ENCODE measurements around the gene JTB.

JTB gene

DNA sequence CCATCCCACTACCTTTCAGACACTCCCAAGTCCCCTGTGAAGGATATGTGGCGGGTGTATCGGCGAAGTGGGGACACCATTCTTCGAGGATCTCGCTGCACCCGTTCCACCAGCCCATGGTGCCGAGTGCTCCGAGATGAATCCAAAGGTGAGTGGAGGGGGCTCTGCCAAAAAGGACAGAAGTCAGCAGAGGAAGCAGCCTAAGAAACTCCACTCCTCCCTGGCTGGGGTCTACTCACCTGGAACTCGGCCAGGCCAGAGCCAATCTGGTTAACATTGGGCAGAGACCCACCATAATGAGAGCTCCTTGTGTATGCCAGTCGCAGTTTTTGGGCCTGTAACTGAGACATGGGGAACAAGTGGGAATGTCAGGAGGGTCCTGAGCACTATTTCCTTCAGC, 22.6 kb downstream of the JTB start:
- Histone ChIP-seq H4K8ac (ENCODE audit: low read length) (no peak overlapping the region), H3K79me1 (replicated peaks; ENCODE audit: low read length, poor library complexity, severe bottlenecking) (peaks cover 31% of the 10 kb centered on the region), H3K14ac (ENCODE audit: low read length in 2 of 2) (no peak overlapping the region), H2AK5ac (ENCODE audit: low read length, severe bottlenecking) (no peak overlapping the region), H3K4ac (ENCODE audit: low read depth in 1 of 2, low read length in 2 of 2) (no peak overlapping the region), H2BK12ac (ENCODE audit: low read length in 2 of 2) (no peak overlapping the region), H3K23ac (ENCODE audit: low read length in 2 of 2) (no peak overlapping the region), H2BK120ac (ENCODE audit: low read depth, low read length) (no peak overlapping the region), H3K27me3 (ENCODE audit: control insufficient read depth in 1 of 2, insufficient read depth in 1 of 2, low read length in 2 of 2) (no peaks in the 10 kb centered on the region), H3K4me3 (ENCODE audit: insufficient read depth in 1 of 2, low read depth in 1 of 2, low read length in 2 of 2) (no peak overlapping the region), H3K18ac (ENCODE audit: low read depth in 1 of 2, low read length in 2 of 2) (no peak overlapping the region), H3K36me3 (ENCODE audit: control insufficient read depth in 1 of 2, insufficient read depth in 2 of 2, low read depth in 1 of 2, low read length in 2 of 2) (peaks cover 45 to 53% of the 10 kb centered on the region in 2 experiments), H3K9me3 (ENCODE audit: control insufficient read depth, low read length) (no peaks in the 10 kb centered on the region), H3K4me1 (ENCODE audit: control insufficient read depth, insufficient read depth, low read depth, low read length) (peaks cover 15% of the 10 kb centered on the region), H2AFZ (ENCODE audit: low read depth, low read length) (no peak overlapping the region), H3K4me2 (ENCODE audit: low read length, poor library complexity, severe bottlenecking) (no peak overlapping the region), H3K27ac (ENCODE audit: low read length, poor library complexity, severe bottlenecking) (no peak overlapping the region), H2BK5ac (ENCODE audit: low read depth, low read length, poor library complexity, severe bottlenecking) (no peak overlapping the region), H2BK15ac (ENCODE audit: low read depth, poor library complexity, severe bottlenecking) (no peak overlapping the region), H4K91ac (ENCODE audit: low read length) (no peak overlapping the region), H3K9ac (ENCODE audit: low read length) (no peak overlapping the region)
- no peak for DNase-seq
- 98% methylated on average over 10 of the region's 10 CpGs for WGBS

GRCh38 chr1:153953859-153954365, 23.6 kb downstream of the JTB start:
- Histone ChIP-seq H4K91ac (ENCODE audit: low read length) (no peak overlapping the region), H3K27me3 (ENCODE audit: control insufficient read depth in 1 of 2, insufficient read depth in 1 of 2, low read length in 2 of 2) (no peaks in the 10 kb centered on the region), H2BK15ac (ENCODE audit: low read depth, poor library complexity, severe bottlenecking) (no peak overlapping the region), H4K8ac (ENCODE audit: low read length) (no peak overlapping the region), H3K36me3 (ENCODE audit: control insufficient read depth in 1 of 2, insufficient read depth in 2 of 2, low read depth in 1 of 2, low read length in 2 of 2) (peaks cover 44 to 54% of the 10 kb centered on the region in 2 experiments), H3K4me2 (ENCODE audit: low read length, poor library complexity, severe bottlenecking) (no peak overlapping the region), H3K4ac (ENCODE audit: low read depth in 1 of 2, low read length in 2 of 2) (no peak overlapping the region), H3K4me1 (ENCODE audit: control insufficient read depth, insufficient read depth, low read depth, low read length) (peaks cover 15% of the 10 kb centered on the region), H3K9me3 (ENCODE audit: control insufficient read depth, low read length) (no peaks in the 10 kb centered on the region), H3K14ac (ENCODE audit: low read length in 2 of 2) (no peak overlapping the region), H3K9ac (ENCODE audit: low read length) (no peak overlapping the region), H3K79me1 (replicated peaks; ENCODE audit: low read length, poor library complexity, severe bottlenecking) (peaks cover 30% of the 10 kb centered on the region), H2AFZ (ENCODE audit: low read depth, low read length) (no peak overlapping the region), H3K4me3 (ENCODE audit: insufficient read depth in 1 of 2, low read depth in 1 of 2, low read length in 2 of 2) (no peak overlapping the region), H3K23ac (ENCODE audit: low read length in 2 of 2) (no peak overlapping the region), H2AK5ac (ENCODE audit: low read length, severe bottlenecking) (no peak overlapping the region), H3K18ac (ENCODE audit: low read depth in 1 of 2, low read length in 2 of 2) (no peak overlapping the region), H2BK120ac (ENCODE audit: low read depth, low read length) (no peak overlapping the region), H3K27ac (ENCODE audit: low read length, poor library complexity, severe bottlenecking) (no peak overlapping the region), H2BK12ac (ENCODE audit: low read length in 2 of 2) (no peak overlapping the region), H2BK5ac (ENCODE audit: low read depth, low read length, poor library complexity, severe bottlenecking) (no peak overlapping the region)
- 100% methylated on average over 4 of the region's 4 CpGs for WGBS
- DNase-seq: no peak

DNA sequence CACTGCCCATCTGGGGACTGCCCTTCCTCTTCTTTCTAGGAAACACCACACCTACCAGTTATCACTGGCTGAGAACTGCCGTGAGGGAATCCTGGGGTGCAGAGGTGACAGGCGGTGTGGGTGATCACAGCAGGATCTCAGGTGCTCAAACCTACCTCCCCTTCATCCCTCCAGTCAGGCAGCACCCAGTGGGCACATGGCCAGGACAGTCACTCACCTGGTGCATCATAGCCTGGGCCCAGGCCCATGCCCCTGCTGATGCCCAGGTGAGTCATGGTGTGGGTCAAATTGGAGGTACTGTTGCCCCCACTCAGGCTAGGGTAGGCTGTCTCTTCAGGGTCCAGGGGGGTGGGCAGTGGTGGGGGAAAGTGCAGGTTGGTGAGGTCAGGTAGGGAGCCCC, 25.7 kb downstream of the JTB start:
- H4K8ac ChIP-seq (ENCODE audit: low read length): no peak overlapping the region
- no peak overlapping the region for H3K4me2 ChIP-seq (ENCODE audit: low read length, poor library complexity, severe bottlenecking)
- 100% methylated on average over 2 of the region's 2 CpGs for WGBS
- no peak overlapping the region for H3K27ac ChIP-seq (ENCODE audit: low read length, poor library complexity, severe bottlenecking)
- H4K91ac ChIP-seq (ENCODE audit: low read length): no peak overlapping the region
- H3K9ac ChIP-seq (ENCODE audit: low read length): no peak overlapping the region
- H3K4ac ChIP-seq (ENCODE audit: low read depth in 1 of 2, low read length in 2 of 2): no peak overlapping the region
- H3K27me3 ChIP-seq (ENCODE audit: control insufficient read depth in 1 of 2, insufficient read depth in 1 of 2, low read length in 2 of 2): no peaks in the 10 kb centered on the region
- H2BK120ac ChIP-seq (ENCODE audit: low read depth, low read length): no peak overlapping the region
- peaks cover 13% of the 10 kb centered on the region for H3K4me1 ChIP-seq (ENCODE audit: control insufficient read depth, insufficient read depth, low read depth, low read length)
- no peak overlapping the region for H3K14ac ChIP-seq (ENCODE audit: low read length in 2 of 2)
- no peaks in the 10 kb centered on the region for H3K9me3 ChIP-seq (ENCODE audit: control insufficient read depth, low read length)
- H3K18ac ChIP-seq (ENCODE audit: low read depth in 1 of 2, low read length in 2 of 2): no peak overlapping the region
- H3K4me3 ChIP-seq (ENCODE audit: insufficient read depth in 1 of 2, low read depth in 1 of 2, low read length in 2 of 2): no peak overlapping the region
- H2AK5ac ChIP-seq (ENCODE audit: low read length, severe bottlenecking): no peak overlapping the region
- no peak overlapping the region for H2BK5ac ChIP-seq (ENCODE audit: low read depth, low read length, poor library complexity, severe bottlenecking)
- H2BK15ac ChIP-seq (ENCODE audit: low read depth, poor library complexity, severe bottlenecking): no peak overlapping the region
- H3K79me1 ChIP-seq (replicated peaks; ENCODE audit: low read length, poor library complexity, severe bottlenecking): peaks cover 34% of the 10 kb centered on the region
- no peak overlapping the region for H2BK12ac ChIP-seq (ENCODE audit: low read length in 2 of 2)
- no peak overlapping the region for H2AFZ ChIP-seq (ENCODE audit: low read depth, low read length)
- H3K23ac ChIP-seq (ENCODE audit: low read length in 2 of 2): no peak overlapping the region
- H3K36me3 ChIP-seq (ENCODE audit: control insufficient read depth in 1 of 2, insufficient read depth in 2 of 2, low read depth in 1 of 2, low read length in 2 of 2): peaks cover 64 to 72% of the 10 kb centered on the region in 2 experiments
- no peak for DNase-seq

DNA sequence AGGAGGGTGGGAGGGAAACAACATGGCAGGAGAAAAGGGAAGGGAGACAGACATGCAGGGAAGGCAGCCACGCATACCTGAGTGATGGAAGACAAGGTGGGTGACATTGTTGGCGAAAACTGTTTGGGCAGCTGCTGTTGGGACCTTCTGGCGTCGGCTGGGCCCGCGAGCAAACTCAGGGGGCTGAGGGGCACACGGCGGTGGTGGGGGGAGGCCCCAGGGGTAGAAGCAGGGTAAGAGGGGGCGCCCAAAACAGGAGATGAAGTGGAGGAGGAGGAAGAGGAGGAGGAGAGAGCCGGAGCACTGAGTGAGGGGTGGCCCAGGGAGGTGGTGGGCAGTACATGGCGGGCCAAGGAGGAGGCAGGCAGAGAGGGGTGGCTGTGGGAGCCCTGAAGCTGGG, 26.3 kb downstream of the JTB start:
- H2BK12ac ChIP-seq (ENCODE audit: low read length in 2 of 2): no peak overlapping the region

More for the DNA sequence above, 26.3 kb downstream of the JTB start:
- H3K4me1 ChIP-seq (ENCODE audit: control insufficient read depth, insufficient read depth, low read depth, low read length): peaks cover 9% of the 10 kb centered on the region
- no peak overlapping the region for H3K18ac ChIP-seq (ENCODE audit: low read depth in 1 of 2, low read length in 2 of 2)
- no peak overlapping the region for H3K27ac ChIP-seq (ENCODE audit: low read length, poor library complexity, severe bottlenecking)
- peaks cover 34% of the 10 kb centered on the region for H3K79me1 ChIP-seq (replicated peaks; ENCODE audit: low read length, poor library complexity, severe bottlenecking)
- H2BK5ac ChIP-seq (ENCODE audit: low read depth, low read length, poor library complexity, severe bottlenecking): no peak overlapping the region
- no peaks in the 10 kb centered on the region for H3K9me3 ChIP-seq (ENCODE audit: control insufficient read depth, low read length)
- no peak overlapping the region for H2BK15ac ChIP-seq (ENCODE audit: low read depth, poor library complexity, severe bottlenecking)
- no peak overlapping the region for H3K4me2 ChIP-seq (ENCODE audit: low read length, poor library complexity, severe bottlenecking)
- no peak overlapping the region for H3K23ac ChIP-seq (ENCODE audit: low read length in 2 of 2)
- no peak overlapping the region for H3K14ac ChIP-seq (ENCODE audit: low read length in 2 of 2)
- H4K91ac ChIP-seq (ENCODE audit: low read length): no peak overlapping the region
- H2AFZ ChIP-seq (ENCODE audit: low read depth, low read length): no peak overlapping the region
- H2AK5ac ChIP-seq (ENCODE audit: low read length, severe bottlenecking): no peak overlapping the region
- no peak overlapping the region for H3K4me3 ChIP-seq (ENCODE audit: insufficient read depth in 1 of 2, low read depth in 1 of 2, low read length in 2 of 2)
- no peak for DNase-seq
- H3K9ac ChIP-seq (ENCODE audit: low read length): no peak overlapping the region
- H3K4ac ChIP-seq (ENCODE audit: low read depth in 1 of 2, low read length in 2 of 2): no peak overlapping the region
- no peaks in the 10 kb centered on the region for H3K27me3 ChIP-seq (ENCODE audit: control insufficient read depth in 1 of 2, insufficient read depth in 1 of 2, low read length in 2 of 2)
- WGBS: 98% methylated on average over 11 of the region's 11 CpGs
- no peak overlapping the region for H4K8ac ChIP-seq (ENCODE audit: low read length)
- peaks cover 64 to 72% of the 10 kb centered on the region in 2 experiments for H3K36me3 ChIP-seq (ENCODE audit: control insufficient read depth in 1 of 2, insufficient read depth in 2 of 2, low read depth in 1 of 2, low read length in 2 of 2)
- H2BK120ac ChIP-seq (ENCODE audit: low read depth, low read length): no peak overlapping the region
